Measurements from ENCODE around the gene MID2.
A peak's percentile ranks its signal among the peaks of the same experiment; 100 is the strongest.
"Not testable (repeated sequence)": the region's sequence is repeated elsewhere in the genome, so short reads cannot be mapped to it uniquely, and the experiment has no call there.

Gene MID2, protein sequence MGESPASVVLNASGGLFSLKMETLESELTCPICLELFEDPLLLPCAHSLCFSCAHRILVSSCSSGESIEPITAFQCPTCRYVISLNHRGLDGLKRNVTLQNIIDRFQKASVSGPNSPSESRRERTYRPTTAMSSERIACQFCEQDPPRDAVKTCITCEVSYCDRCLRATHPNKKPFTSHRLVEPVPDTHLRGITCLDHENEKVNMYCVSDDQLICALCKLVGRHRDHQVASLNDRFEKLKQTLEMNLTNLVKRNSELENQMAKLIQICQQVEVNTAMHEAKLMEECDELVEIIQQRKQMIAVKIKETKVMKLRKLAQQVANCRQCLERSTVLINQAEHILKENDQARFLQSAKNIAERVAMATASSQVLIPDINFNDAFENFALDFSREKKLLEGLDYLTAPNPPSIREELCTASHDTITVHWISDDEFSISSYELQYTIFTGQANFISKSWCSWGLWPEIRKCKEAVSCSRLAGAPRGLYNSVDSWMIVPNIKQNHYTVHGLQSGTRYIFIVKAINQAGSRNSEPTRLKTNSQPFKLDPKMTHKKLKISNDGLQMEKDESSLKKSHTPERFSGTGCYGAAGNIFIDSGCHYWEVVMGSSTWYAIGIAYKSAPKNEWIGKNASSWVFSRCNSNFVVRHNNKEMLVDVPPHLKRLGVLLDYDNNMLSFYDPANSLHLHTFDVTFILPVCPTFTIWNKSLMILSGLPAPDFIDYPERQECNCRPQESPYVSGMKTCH

DNA sequence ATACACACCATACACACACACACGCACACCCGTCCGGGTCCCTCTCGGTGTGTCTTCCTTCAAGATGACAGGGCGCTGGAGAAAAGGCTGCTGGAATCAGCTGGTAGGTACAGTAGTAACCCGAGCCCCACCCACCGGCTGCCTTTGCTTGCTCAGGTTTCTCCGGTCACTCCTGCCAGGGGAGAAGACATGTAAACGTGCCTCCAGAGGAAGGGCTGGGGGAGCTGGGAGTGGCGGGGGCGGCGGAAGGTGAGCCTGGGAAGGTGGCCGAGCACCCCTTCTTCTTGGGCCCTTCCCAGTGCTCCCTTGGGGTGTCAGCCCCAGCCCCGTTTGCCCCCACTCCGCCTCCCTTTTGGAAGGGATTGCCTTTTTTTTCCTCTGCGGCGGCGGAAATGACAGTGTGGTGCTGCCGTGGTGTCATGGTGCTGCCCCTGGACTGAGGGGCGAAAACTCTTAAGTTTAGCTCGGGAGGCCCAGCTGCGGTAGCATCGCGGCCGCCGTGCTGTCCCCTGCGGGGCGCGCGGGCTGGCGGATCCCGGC is at the start of gene MID2:
Gene MID2, plus strand, starts transcription at position 169 of the 540 bp plus-strand sequence. CDS start 561 bp downstream, outside the sequence.
- FAIRE-seq: no peak

GRCh38 chrX:107776649-107777535 is 48.8 kb upstream of the MID2 start:
- peak; percentile 57 for FAIRE-seq

GRCh38 chrX:107777536-107777832 is 48.2 kb upstream of the MID2 start, which contains the start of gene NCBP2L:
Gene NCBP2L (plus strand): TSS chrX:107777733. CDS start chrX:107794221, 16,488 bp downstream.
- FAIRE-seq: no peak

- no peak for FAIRE-seq
Measured at GRCh38 chrX:107780525-107780924, 45.1 kb upstream of the MID2 start.

GRCh38 chrX:107787827-107788226 is 37.8 kb upstream of the MID2 start:
- FAIRE-seq: no peak

- no peak for FAIRE-seq
Measured at GRCh38 chrX:107804427-107804826, 21.2 kb upstream of the MID2 start.

DNA sequence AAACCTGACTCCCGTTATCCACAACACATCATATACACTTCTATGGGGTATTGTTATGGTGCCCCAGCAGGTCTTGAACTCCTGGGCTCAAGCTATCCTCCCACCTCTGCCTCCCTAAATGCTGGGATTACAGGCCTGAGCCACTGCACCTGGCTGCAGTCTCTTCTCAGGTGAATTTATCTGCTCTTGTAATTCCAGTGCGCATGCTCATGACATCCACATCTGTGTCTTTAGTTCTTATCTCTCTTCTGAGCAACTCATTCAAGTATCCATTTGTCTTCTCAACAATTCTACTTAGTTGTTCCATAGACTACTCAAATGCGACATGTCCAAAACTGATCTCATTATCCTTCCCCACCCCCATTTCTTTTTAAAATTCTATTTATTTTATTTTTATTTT is 20.5 kb upstream of the MID2 start:
- no peak for FAIRE-seq

DNA sequence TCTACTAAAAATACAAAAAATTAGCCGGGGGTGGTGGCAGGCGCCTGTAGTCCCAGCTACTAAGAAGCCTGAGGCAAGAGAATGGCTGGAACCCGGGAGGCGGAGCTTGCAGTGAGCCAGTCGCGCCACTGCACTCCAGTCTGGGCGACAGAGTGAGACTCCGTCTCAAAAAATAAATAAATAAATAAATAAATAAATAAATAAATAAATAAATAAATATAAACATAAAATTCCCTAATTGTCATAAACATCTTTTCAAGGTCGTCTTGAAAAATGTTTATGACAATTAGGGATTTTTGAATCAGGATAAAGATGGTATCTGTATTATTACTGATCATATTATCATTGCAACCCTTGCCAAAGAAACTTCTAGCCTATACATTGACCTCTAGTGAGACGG is 15.6 kb upstream of the MID2 start:
- FAIRE-seq: not testable (repeated sequence)

DNA sequence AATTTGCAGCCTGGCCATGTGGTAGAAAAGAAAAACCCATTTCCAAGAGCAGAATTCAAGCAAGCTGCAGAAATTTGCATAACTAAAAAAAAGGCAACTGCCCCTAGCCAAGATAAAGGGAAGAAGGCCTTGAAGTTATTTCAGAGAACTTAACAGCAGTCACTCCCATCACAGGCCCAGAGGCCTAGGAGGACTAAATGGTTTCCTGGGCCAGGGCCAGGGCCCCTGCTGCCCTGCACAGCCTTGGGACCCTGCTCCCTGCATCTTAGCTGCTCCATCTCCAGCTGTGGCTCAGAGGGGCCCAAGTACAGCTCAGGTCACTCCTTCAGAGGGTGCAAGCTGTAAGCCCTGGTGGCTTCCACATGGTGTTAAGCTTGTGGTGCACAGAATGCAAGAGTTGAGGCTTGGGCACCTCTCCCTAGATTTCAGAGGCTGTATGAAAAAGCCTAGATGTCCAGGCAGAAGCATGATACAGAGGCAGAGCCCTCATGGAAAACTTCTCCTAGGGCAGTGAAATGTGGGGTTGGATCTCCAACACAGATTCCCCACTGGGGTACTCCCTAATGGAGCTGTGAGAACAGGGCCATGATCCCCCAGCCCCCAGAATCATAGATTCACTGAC is 6.7 kb upstream of the MID2 start:
- FAIRE-seq: no peak

GRCh38 chrX:107823042-107823441 is 2.6 kb upstream of the MID2 start:
- FAIRE-seq: no peak

- FAIRE-seq: no peak
Measured at GRCh38 chrX:107823456-107823855, 2.2 kb upstream of the MID2 start.

DNA sequence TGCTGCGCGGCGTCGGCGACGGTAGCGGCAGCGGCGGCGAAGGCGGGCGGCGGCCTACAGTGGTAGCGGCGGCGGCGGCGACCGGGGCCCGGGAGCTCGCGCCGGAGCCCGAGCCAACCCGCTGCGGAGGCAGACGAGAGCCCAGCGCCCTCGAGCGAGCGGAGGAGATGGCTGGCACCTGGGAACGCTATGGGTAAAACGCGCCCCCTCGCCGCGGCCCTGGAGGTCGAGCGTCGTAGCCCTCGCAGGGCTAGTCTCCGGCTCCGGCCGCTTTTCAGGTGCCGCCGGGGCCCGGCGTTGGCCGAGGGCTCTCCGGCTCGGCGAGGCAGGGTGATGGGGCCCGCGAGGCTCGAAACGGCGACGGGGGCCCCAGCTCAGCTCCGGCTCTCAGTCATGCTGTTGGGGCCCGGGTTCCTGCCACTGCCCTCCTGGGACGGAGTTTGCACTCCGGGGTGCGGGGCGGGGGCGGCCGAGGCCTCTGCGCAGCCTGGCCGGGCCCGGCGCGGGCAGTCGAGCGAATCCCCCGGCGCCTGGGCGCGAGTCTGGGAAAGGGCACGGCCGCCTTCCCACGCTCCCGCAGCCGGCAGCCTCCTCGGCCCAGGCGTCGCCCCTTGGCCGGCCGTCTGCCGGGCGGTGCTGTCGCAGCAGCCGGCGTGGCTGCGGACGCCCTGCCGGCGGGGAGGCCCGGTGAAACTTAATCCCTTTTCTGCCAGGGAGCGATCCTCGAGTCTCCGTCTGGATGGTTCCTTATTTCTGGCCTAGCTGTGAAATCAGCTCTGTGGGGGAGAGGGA is 768 bp downstream of the MID2 start:
- FAIRE-seq: no peak

- no peak for FAIRE-seq
Measured at GRCh38 chrX:107827030-107827831, 1.6 kb downstream of the MID2 start.

- FAIRE-seq: no peak
Measured at GRCh38 chrX:107827852-107828251, 2.2 kb downstream of the MID2 start.

DNA sequence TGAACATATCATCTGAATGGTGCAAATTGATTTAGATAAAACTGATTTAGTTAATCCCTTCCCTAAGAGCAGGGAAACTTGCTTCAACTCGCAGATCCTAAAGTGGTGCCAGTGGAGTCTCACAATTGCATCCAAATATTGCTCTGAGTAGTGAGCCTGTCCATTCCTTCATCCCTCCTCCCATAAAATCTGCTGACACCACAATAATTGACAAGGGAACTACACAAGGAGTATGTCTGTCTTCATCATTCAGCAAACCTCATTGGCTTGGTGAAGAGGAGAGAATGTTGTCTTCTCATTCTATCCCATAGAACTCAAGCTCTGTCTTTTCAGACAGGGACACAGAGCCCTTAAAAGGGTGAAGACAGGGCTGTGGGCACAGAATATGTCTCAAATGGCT is 4.2 kb downstream of the MID2 start:
- no peak for FAIRE-seq

GRCh38 chrX:107831071-107831730 is 5.5 kb downstream of the MID2 start:
- FAIRE-seq: no peak

- FAIRE-seq: no peak
Measured at GRCh38 chrX:107834275-107835201, 8.9 kb downstream of the MID2 start.

DNA sequence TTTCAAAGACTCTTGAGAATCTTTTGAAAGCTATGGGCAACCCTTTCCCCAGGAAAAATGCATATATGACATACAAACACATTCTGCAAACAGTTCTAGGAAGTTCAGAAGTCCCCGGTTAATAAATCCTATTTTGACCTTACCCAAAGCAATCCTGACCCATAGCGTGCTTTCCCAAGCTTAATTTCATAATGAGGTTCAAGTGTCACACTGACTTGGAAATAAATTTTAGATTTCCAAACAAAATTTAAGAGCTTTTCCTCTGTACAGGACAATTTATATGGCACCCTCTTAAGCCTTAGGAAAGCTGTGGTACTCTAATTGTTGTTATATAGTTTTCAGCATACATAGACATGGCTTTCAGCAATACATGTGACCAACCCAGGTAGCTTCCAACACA is 11.3 kb downstream of the MID2 start:
- no peak for FAIRE-seq

- no peak for FAIRE-seq
Measured at GRCh38 chrX:107840971-107841370, 15.3 kb downstream of the MID2 start.
